ENCODE data around the gene HSPG2. TPM values are rescaled to one million over a fixed set of nuclear protein-coding genes. Genes with fewer than 3 reads are reported as not detected.

Gene HSPG2
- total RNA-seq, 1 donor from 2014 or later = 101 TPM

DNA sequence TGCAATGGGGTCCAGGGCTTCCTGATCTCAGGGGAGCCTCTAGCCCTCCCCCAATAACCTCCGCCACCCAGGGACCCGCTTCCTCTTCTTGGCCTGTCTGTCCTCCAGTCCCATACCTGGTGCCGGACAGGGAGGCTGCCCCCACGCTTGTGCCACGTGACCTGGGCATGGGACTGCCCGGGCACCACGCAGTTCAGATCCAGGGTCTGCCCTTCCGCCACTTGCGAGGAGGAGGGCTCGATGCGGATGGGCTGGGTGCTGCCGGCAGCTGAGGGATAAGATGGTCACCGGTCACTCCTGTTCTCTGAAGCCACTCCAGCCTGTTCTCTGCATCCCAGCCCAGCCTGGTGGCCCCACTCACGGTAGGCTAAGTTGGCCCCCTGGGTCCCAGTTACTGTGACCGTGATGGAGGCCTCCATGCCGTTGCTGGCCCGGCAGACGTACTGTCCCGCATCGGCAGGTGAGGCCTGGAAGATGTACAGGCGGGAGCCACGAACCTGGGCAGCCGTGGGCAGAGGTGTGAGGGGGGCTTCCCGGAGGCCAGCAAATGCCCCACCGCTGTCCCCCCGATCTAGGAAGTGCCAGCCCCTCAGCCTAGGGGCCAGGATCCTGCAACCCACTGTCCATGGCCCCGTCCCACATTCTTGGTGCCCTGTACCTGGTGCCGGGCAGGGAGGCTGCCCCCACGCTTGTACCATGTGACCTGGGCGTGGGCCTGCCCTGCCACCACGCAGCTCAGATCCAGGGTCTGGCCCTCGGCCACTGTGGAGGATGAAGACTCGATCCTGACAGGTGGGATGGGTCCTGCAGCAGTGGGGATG, 85.5 kb downstream of the HSPG2 start:
- Mint-ChIP-seq H3K9me3 (no peaks in the 10 kb centered on the region), H3K27ac (ENCODE audit: unreplicated experiment) (no peak overlapping the region), H3K4me3 (no peak overlapping the region), H3K27me3 (ENCODE audit: low read depth) (no peaks in the 10 kb centered on the region), H3K4me1 (no peaks in the 10 kb centered on the region), H3K36me3 (ENCODE audit: low read depth) (no peaks in the 10 kb centered on the region)
- TF ChIP-seq, protein P1, sequence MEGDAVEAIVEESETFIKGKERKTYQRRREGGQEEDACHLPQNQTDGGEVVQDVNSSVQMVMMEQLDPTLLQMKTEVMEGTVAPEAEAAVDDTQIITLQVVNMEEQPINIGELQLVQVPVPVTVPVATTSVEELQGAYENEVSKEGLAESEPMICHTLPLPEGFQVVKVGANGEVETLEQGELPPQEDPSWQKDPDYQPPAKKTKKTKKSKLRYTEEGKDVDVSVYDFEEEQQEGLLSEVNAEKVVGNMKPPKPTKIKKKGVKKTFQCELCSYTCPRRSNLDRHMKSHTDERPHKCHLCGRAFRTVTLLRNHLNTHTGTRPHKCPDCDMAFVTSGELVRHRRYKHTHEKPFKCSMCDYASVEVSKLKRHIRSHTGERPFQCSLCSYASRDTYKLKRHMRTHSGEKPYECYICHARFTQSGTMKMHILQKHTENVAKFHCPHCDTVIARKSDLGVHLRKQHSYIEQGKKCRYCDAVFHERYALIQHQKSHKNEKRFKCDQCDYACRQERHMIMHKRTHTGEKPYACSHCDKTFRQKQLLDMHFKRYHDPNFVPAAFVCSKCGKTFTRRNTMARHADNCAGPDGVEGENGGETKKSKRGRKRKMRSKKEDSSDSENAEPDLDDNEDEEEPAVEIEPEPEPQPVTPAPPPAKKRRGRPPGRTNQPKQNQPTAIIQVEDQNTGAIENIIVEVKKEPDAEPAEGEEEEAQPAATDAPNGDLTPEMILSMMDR (conservative IDR thresholded peaks at IDR 0.05) = no peak
- no peak for DNase-seq (ENCODE audit: low read depth, low spot score)

DNA sequence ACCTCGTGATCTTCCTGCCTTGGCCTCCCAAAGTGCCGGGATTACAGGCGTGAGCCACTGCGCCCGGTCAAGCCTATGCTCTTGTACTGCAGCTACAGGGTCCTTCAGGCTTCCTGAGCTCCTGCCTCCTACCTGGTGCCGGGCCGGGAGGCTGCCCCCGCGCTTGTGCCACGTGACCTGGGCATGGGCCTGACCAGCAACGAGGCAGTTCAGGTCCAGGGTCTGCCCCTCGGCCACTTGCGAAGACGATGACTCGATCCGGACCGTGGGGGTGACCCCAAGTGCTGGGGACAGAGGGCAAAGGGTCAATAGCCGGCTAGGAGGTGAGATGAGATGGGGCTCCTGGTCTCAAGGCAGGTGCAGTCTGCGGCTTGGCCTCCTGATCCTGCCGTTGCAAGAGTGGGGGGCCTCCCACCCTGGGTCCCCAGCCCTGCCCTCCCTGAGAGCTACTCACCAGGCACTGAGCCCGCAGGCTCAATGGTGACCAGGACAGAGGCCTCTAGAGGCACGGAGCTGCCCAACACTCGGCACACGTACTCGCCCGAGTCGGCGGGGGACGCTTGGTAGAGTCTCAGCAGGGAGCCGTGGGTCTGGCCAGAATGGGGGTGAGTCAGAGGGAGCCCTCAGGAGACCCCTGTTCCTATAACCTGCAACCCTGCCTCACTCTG, 87.1 kb downstream of the HSPG2 start:
- H3K27ac Mint-ChIP-seq (ENCODE audit: unreplicated experiment) = no peak overlapping the region
- no peaks in the 10 kb centered on the region for H3K36me3 Mint-ChIP-seq (ENCODE audit: low read depth)
- no peak overlapping the region for H3K4me3 Mint-ChIP-seq

DNA sequence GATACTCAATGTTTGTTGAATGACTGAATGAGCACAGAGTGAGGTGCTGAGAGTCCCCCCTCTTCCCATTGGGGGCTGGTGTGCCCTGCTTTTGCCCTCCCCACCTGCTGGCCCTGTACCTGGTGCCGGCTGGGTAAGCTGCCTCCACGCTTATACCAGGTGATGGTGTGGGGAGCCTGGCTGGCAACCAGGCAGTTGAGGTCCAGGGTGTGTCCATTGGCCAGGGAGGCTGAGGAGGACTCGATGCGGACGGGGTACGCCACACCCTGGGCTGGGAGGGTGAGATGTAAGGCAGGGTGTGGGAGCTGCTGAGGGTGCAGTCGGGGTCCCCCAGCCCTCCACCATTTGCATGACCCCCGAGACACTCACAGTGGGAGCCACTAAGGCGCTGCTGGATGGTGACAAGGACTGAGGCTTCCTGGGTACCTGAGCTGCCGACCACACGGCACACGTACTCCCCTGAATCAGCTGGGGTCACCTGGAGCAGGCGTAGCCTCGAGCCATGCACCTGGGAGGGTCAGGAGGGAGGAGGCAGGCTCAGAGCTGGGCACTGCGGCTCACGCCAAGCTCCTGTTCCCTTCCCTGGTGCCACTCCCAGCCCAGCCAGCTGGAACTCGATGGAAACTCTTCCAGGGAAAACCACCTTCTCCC, 88.5 kb downstream of the HSPG2 start:
- Mint-ChIP-seq H3K27ac (ENCODE audit: unreplicated experiment) (no peak overlapping the region), H3K36me3 (ENCODE audit: low read depth) (no peaks in the 10 kb centered on the region), H3K27me3 (ENCODE audit: low read depth) (no peaks in the 10 kb centered on the region), H3K4me3 (no peak overlapping the region), H3K9me3 (no peaks in the 10 kb centered on the region), H3K4me1 (no peaks in the 10 kb centered on the region)
- no peak for DNase-seq (ENCODE audit: low read depth, low spot score)
- TF ChIP-seq, protein P1 (conservative IDR thresholded peaks at IDR 0.05) = no peak

More for the DNA sequence above, 87.1 kb downstream of the HSPG2 start:
- TF ChIP-seq, protein P1 (conservative IDR thresholded peaks at IDR 0.05) = no peak
- no peaks in the 10 kb centered on the region for H3K4me1 Mint-ChIP-seq
- no peaks in the 10 kb centered on the region for H3K27me3 Mint-ChIP-seq (ENCODE audit: low read depth)
- no peaks in the 10 kb centered on the region for H3K9me3 Mint-ChIP-seq
- no peak for DNase-seq (ENCODE audit: low read depth, low spot score)

DNA sequence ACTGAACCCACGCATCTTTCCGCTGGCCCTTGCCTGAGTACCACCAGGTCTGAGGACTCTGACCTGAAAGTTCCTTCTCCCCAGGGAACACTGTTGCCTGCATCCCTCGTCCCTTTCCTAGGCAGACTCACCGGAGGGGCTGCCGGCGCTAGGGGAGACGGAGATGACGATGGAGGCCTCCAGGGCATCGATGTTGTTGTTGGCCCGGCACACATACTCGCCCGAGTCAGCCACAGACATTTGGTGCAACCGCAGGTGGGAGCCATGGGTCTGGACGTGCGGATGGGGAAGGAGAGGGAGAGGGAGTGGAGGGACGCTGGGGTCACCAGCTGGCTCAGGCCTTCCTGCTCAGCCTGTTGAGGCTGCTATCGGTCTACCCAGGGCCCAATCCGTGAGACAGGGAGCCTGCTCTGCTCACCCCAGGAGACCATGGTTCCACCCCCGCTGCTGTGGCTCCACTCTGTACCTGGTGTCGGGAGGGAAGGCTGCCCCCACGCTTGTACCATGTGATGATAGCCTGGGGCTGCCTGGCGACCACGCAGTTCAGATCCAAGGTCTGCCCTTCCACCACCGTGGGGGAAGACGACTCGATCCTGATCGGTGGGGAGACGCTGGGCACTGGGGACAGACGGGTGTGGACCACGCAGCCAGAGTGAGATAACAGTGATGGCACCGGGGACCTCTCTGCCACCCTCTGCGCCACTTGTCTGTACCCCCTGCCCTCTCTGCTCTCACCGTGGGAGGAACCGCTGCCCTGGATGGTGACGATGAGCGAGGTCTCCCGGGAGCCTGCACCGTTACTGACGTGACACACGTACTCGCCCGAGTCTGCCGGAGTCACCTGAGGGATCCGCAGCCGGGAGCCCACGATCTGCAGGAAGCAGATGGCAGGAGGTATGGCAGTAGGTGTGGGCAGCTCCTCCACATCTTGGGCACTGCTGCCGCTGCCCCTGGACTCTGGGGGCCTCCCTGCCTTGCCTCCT, 89.6 kb downstream of the HSPG2 start:
- Mint-ChIP-seq H3K4me1 (no peaks in the 10 kb centered on the region), H3K27me3 (ENCODE audit: low read depth) (no peaks in the 10 kb centered on the region), H3K27ac (ENCODE audit: unreplicated experiment) (no peak overlapping the region), H3K9me3 (no peaks in the 10 kb centered on the region), H3K4me3 (no peak overlapping the region), H3K36me3 (ENCODE audit: low read depth) (no peaks in the 10 kb centered on the region)
- TF ChIP-seq, protein P1 (conservative IDR thresholded peaks at IDR 0.05) = no peak
- no peak for DNase-seq (ENCODE audit: low read depth, low spot score)
